DMS 273 (cell line): ENCODE results near the gene NPFF.
A peak's percentile ranks its signal among the peaks of the same experiment; 100 is the strongest.

ENCODE experiments used
- DNase-seq: peaks from one replicate; lab custom pipeline; 2025; ENCODE audit not compliant: unreplicated experiment; lab: John Stamatoyannopoulos, UW

NPFF gene

GRCh38 chr12:53514628-53515290, 7.5 kb upstream of the NPFF start:
- peak; percentile 74 for DNase-seq

- no peak for DNase-seq
Observed at GRCh38 chr12:53513712-53514410, 6.6 kb upstream of the NPFF start.

GRCh38 chr12:53510181-53510812, 3.0 kb upstream of the NPFF start:
- no peak for DNase-seq

- DNase-seq = peak; percentile 87
Observed at GRCh38 chr12:53508534-53509170, 1.4 kb upstream of the NPFF start.

- no peak for DNase-seq
Observed at GRCh38 chr12:53507603-53507885, 260 bp upstream of the NPFF start.

- DNase-seq = no peak
Observed at GRCh38 chr12:53506450-53506785, 866 bp downstream of the NPFF start.

- DNase-seq = no peak
Observed at GRCh38 chr12:53505555-53506449, 1.5 kb downstream of the NPFF start.

GRCh38 chr12:53505086-53505485, 2.2 kb downstream of the NPFF start:
- no peak for DNase-seq

- no peak for DNase-seq
Observed at GRCh38 chr12:53504004-53504920, 3.0 kb downstream of the NPFF start.

- no peak for DNase-seq
Observed at GRCh38 chr12:53502983-53503728, 4.1 kb downstream of the NPFF start.

GRCh38 chr12:53502331-53502730, 5.0 kb downstream of the NPFF start:
- no peak for DNase-seq

- DNase-seq = no peak
Observed at GRCh38 chr12:53501615-53502181, 5.6 kb downstream of the NPFF start.

GRCh38 chr12:53500776-53501614, 6.3 kb downstream of the NPFF start, which contains the start of gene TARBP2:
Gene TARBP2 (plus strand): TSS chr12:53501283. CDS start chr12:53501409, 126 bp downstream.
- peak; percentile 98 for DNase-seq

- no peak for DNase-seq
Observed at GRCh38 chr12:53500142-53500775, 7.0 kb downstream of the NPFF start.

- DNase-seq = peak; percentile 67
Observed at GRCh38 chr12:53499266-53500141, 7.8 kb downstream of the NPFF start, which contains the start of gene MAP3K12. Gene MAP3K12 (minus strand): TSS chr12:53499458. CDS start chr12:53487391, 12,067 bp downstream.

- DNase-seq = no peak
Observed at GRCh38 chr12:53498235-53498630, 9.1 kb downstream of the NPFF start.
